ENCODE data around the gene TAF1L.

TAF1L gene

DNA sequence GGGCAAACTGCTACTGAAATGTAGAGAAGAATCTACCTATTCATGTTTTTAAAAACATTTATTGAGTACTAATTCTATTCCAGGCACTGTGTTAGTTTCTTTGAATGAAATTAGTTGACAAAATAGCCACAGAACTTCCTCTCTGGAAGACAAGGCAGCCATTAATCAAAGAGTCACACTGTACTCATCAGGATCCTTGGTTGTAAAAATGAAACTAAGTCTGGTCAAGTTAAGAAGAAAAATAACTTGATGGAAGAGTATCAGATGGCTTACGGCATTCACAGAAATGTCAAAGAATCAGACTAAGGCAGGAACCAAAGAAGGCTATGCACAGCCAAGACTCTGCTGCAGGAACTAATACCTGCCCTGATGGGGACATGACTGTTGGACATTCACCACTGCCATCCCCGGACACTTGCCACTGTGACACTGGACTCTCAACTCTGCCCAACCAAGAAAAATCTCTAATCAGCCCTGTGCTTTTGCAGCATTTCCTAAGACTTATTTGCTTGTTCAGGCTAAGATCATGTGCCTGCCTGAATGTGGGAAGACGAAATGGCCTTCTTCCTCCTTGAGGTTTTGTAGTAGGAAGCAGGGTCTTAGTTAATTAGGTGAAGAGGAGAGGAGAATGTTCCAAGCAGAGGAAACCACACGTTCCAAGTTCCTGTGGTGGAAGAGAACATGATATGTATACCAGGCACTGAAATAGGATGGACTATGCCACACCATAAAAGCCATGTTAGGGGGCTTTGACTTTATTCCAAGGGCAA lies 39.2 kb downstream of the TAF1L start:
- DNase-seq, result no peak

- no peak for DNase-seq
Observed at GRCh38 chr9:32590898-32591297, 44.6 kb downstream of the TAF1L start.

DNA sequence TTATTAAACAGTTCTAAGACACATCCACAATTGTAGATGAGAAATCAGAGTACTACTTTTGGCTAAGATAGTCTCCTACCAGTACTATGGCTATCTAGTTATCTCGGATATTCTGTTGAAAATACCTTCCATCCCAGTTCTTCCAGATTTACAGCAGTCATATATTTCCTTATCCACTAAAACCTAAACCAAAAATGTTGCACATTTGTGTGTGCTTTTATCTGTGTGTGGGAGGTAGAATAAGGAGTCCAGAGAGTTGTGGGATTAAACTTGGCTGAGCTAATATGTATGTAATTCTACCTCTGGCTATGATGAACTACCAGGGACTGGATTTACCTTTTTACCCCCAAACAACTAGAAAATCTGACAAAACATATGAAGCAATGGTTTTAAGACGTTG lies 45.0 kb downstream of the TAF1L start:
- DNase-seq, result no peak

- peak in 1 of 51 donors; percentile 35 for DNase-seq
Observed at GRCh38 chr9:32589083-32589723, 46.3 kb downstream of the TAF1L start.

DNA sequence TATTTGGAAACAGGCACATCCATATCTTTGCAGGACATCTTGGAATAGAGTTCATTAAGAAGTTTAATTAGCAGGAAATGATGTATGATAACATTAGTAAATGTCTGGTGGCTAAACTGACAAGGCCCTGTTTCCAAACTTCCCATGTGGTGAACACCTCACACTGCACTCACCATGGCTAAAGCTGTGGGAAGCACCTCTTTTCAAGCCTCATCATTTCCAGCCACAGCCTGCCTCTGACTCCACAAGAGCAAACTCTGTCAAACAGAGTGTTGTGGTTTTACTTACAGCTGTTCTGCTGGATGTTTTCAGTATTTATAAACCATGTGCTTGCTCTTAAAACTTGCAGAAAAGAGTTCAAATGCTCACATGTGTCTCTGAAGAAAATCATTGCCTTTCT lies 47.6 kb downstream of the TAF1L start:
- DNase-seq, result no peak

GRCh38 chr9:32584784-32585183 lies 50.7 kb downstream of the TAF1L start:
- no peak for DNase-seq

DNA sequence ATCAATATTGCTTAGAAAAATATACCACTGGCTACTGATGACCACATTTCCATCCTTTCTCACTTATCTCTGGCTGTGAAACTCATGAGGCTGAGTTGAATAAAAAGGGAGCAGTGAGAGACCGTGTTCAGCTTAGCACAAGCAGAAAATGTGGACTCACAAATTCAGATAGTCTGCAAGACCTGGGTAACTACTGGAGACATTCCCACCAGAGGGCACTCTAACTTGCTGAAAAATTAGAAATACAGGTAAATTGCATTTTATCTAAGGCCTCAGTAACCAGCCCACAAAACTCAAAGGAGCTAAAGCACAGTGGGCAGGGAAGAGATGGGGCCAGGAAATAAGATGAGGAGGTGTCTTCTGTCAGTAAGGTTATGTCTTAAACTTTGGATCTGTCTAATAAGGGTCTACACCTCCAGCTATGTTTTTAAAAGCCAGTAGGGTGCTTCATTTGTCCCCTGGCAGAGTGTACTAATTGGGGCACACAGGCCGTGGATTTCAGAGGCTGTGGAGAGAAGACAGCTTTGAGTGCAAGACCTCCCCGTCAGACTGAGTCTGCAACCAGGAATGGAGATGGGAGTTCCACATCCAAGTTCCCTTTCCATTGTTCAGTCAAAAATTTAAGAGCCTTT lies 53.8 kb downstream of the TAF1L start:
- peak in 8 of 51 donors; percentile 3 to 72 (median 10) for DNase-seq

DNA sequence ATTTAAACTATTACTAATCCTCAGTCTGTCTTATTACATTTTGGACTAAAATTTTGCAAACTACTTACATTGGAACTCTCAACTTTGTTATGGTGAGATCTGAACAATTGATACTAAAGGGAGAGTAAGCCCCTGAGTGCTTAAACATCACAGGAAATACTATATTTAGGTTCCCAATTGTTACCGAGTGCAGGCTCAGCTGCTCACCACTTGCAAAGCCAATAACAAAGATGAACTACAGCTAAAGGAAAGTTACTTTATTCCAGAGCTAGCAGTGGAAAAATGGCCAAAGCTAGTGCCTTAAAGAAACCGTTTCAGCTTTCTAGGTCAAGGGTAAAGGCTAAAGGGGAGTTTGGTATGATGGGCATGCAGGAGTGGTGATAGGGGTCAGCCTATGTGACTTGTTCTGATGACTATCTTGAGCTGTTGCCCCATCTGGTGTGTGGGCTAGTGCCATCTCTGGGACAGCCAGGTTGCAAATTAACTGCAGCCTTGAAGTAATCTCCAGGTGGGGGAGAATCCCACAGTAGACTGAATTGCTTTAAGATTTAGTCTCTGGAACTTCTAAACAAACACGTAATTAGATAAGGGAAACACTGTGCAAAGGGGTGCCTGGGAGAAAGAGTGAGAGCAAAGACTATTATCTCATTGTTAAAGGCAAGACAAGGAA lies 54.7 kb downstream of the TAF1L start:
- DNase-seq, result no peak

- peak in 38 of 51 donors; percentile 3 to 75 (median 32) for DNase-seq
Observed at GRCh38 chr9:32579706-32580331, 55.6 kb downstream of the TAF1L start.

Measured in hypothalamus (tissue), 51 donors.